Measurements from ENCODE around the gene COL4A3. TPM values are rescaled to one million over a fixed set of nuclear protein-coding genes. Genes with fewer than 3 reads are reported as not detected.

Gene COL4A3
- polyA plus RNA-seq, 1 donor from 2014 or later = 0.10 TPM

- Histone ChIP-seq H3K27ac (ENCODE audit: low read length) (no peak overlapping the region), H3K36me3 (ENCODE audit: insufficient read depth, low read length) (no peaks in the 10 kb centered on the region), H3F3A (ENCODE audit: insufficient read depth, low read length, poor library complexity, severe bottlenecking) (no peaks in the 10 kb centered on the region), H3K9ac (ENCODE audit: low read length) (no peak overlapping the region), H3K4me2 (ENCODE audit: low read length) (no peak overlapping the region), H3K27me3 (ENCODE audit: insufficient read depth, low read depth, low read length) (no peaks in the 10 kb centered on the region), H3K79me2 (replicated peaks; ENCODE audit: insufficient read depth, low read length) (no peaks in the 10 kb centered on the region), H4K20me1 (ENCODE audit: insufficient read depth) (no peaks in the 10 kb centered on the region), H3K9me2 (ENCODE audit: insufficient read depth, low read length) (no peaks in the 10 kb centered on the region), H3K4me3 (ENCODE audit: low read length) (no peak overlapping the region), H2AFZ (ENCODE audit: low read depth, low read length) (no peak overlapping the region), H3K9me3 (ENCODE audit: low read length) (no peaks in the 10 kb centered on the region)
- TF ChIP-seq TAF1 (IDR thresholded peaks at IDR 0.05; ENCODE audit: low read depth) (no peak), REST (IDR thresholded peaks at IDR 0.05; ENCODE audit: borderline replicate concordance) (no peak), EZH2 (IDR thresholded peaks at IDR 0.05; ENCODE audit: borderline replicate concordance, insufficient read depth, low read length, poor library complexity, severe bottlenecking) (no peak), POLR2AphosphoS5 (IDR thresholded peaks at IDR 0.05) (no peak), RAD21 (conservative IDR thresholded peaks at IDR 0.05) (no peak), SMC3 (conservative IDR thresholded peaks at IDR 0.05; ENCODE audit: poor library complexity) (no peak), MXI1 (conservative IDR thresholded peaks at IDR 0.05; ENCODE audit: poor library complexity, severe bottlenecking) (no peak), EP300 (conservative IDR thresholded peaks at IDR 0.05; ENCODE audit: poor library complexity, severe bottlenecking) (no peak)
- TF ChIP-seq, protein P1, sequence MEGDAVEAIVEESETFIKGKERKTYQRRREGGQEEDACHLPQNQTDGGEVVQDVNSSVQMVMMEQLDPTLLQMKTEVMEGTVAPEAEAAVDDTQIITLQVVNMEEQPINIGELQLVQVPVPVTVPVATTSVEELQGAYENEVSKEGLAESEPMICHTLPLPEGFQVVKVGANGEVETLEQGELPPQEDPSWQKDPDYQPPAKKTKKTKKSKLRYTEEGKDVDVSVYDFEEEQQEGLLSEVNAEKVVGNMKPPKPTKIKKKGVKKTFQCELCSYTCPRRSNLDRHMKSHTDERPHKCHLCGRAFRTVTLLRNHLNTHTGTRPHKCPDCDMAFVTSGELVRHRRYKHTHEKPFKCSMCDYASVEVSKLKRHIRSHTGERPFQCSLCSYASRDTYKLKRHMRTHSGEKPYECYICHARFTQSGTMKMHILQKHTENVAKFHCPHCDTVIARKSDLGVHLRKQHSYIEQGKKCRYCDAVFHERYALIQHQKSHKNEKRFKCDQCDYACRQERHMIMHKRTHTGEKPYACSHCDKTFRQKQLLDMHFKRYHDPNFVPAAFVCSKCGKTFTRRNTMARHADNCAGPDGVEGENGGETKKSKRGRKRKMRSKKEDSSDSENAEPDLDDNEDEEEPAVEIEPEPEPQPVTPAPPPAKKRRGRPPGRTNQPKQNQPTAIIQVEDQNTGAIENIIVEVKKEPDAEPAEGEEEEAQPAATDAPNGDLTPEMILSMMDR (IDR thresholded peaks at IDR 0.05; ENCODE audit: poor library complexity, severe bottlenecking) = no peak
Observed at GRCh38 chr2:227182765-227183164, 18.3 kb downstream of the COL4A3 start.

- no peak overlapping the region for H3K4me3 ChIP-seq (ENCODE audit: low read length)
- no peaks in the 10 kb centered on the region for H3K9me2 ChIP-seq (ENCODE audit: insufficient read depth, low read length)
- H3K9me3 ChIP-seq (ENCODE audit: low read length) = no peaks in the 10 kb centered on the region
- H3K27ac ChIP-seq (ENCODE audit: low read length) = no peak overlapping the region
- TF ChIP-seq TAF1 (IDR thresholded peaks at IDR 0.05; ENCODE audit: low read depth) (no peak), RAD21 (conservative IDR thresholded peaks at IDR 0.05) (no peak), MXI1 (conservative IDR thresholded peaks at IDR 0.05; ENCODE audit: poor library complexity, severe bottlenecking) (no peak), SMC3 (conservative IDR thresholded peaks at IDR 0.05; ENCODE audit: poor library complexity) (no peak), REST (IDR thresholded peaks at IDR 0.05; ENCODE audit: borderline replicate concordance) (no peak), EP300 (conservative IDR thresholded peaks at IDR 0.05; ENCODE audit: poor library complexity, severe bottlenecking) (no peak), EZH2 (IDR thresholded peaks at IDR 0.05; ENCODE audit: borderline replicate concordance, insufficient read depth, low read length, poor library complexity, severe bottlenecking) (no peak), POLR2AphosphoS5 (IDR thresholded peaks at IDR 0.05) (no peak)
- TF ChIP-seq, protein P1 (IDR thresholded peaks at IDR 0.05; ENCODE audit: poor library complexity, severe bottlenecking) = no peak
- no peaks in the 10 kb centered on the region for H3K36me3 ChIP-seq (ENCODE audit: insufficient read depth, low read length)
- H2AFZ ChIP-seq (ENCODE audit: low read depth, low read length) = no peak overlapping the region
- no peaks in the 10 kb centered on the region for H3F3A ChIP-seq (ENCODE audit: insufficient read depth, low read length, poor library complexity, severe bottlenecking)
- H3K4me2 ChIP-seq (ENCODE audit: low read length) = no peak overlapping the region
- H4K20me1 ChIP-seq (ENCODE audit: insufficient read depth) = no peaks in the 10 kb centered on the region
- no peak overlapping the region for H3K9ac ChIP-seq (ENCODE audit: low read length)
- no peaks in the 10 kb centered on the region for H3K79me2 ChIP-seq (replicated peaks; ENCODE audit: insufficient read depth, low read length)
- no peaks in the 10 kb centered on the region for H3K27me3 ChIP-seq (ENCODE audit: insufficient read depth, low read depth, low read length)
Observed at GRCh38 chr2:227183657-227184367, 19.4 kb downstream of the COL4A3 start.

Data from neural cell (in vitro differentiated cells).